Gastroesophageal sphincter (tissue), 4 donors: ENCODE results near the gene ZNF500. TPM values are rescaled to one million over a fixed set of nuclear protein-coding genes. Genes with fewer than 3 reads are reported as not detected.

Experiments
- ATAC-seq: fragments of 150-250 bp; one replicate; pipeline ENCODE4 v1.9.1; 2016; ENCODE audit warnings: mild to moderate bottlenecking, moderate library complexity
- H3K27ac ChIP-seq, 4 donors: fragments of 200-600 bp; sonication (generic) in 3 of 4; 1 replicate in 3 of 4; 2 replicates in 1 of 4; pipeline ENCODE4 v1.5.1; 2016 to 2019
- H3K27me3 ChIP-seq: fragments of 200-600 bp; sonication (generic); one replicate; pipeline ENCODE4 v1.5.1; 2019
- H3K36me3 ChIP-seq, 2 donors: fragments of 200-600 bp; sonication (generic); one replicate each; pipeline ENCODE4 v1.5.1; 2019; ENCODE audit warnings: control low read depth in 1 of 2
- H3K4me1 ChIP-seq, 3 donors: fragments of 200-600 bp; sonication (generic); 1 replicate in 2 of 3; 2 replicates in 1 of 3; pipeline ENCODE4 v1.5.1; 2016 to 2019; ENCODE audit warnings: control low read depth in 2 of 3
- H3K4me3 ChIP-seq, 2 donors: fragments of 200-600 bp; sonication (generic); one replicate each; pipeline ENCODE4 v1.5.1; 2019; ENCODE audit warnings: mild to moderate bottlenecking in 1 of 2, moderate library complexity in 1 of 2
- H3K9me3 ChIP-seq, 3 donors: fragments of 200-600 bp; sonication (generic); one replicate each; pipeline ENCODE4 v1.5.1; 2017 to 2019; ENCODE audit warnings: control low read depth in 2 of 3
- EP300 ChIP-seq: sonication (generic); formaldehyde crosslinking; IDR thresholded peaks from one replicate; pipeline ENCODE4 v1.6.1; 2017; ENCODE audit warnings: antibody characterized with exemption, mild to moderate bottlenecking
- POLR2A ChIP-seq, 2 donors: fragments of 450-650 bp; IDR thresholded peaks; one replicate each; pipeline ENCODE4 v1.6.1; 2017; ENCODE audit warnings: antibody characterized with exemption in 2 of 2, mild to moderate bottlenecking in 2 of 2, moderate library complexity in 1 of 2
- POLR2AphosphoS5 ChIP-seq: sonication (generic); formaldehyde crosslinking; IDR thresholded peaks from one replicate; pipeline ENCODE4 v1.6.1; 2017; ENCODE audit warnings: antibody characterized with exemption
- WGBS, 2 donors: methylation state at CpG; one replicate each; pipeline ENCODE4 v1.1.5; 2018; ENCODE audit warnings: low coverage in 1 of 2; 5-methylcytosine and 5-hydroxymethylcytosine counted together
- total RNA-seq, 4 donors: library from RNA; depleted of rRNA; stranded (reverse); fragments of >200 nt; gene quantifications; one replicate each; pipeline ENCODE4 v1.1.0, GENCODE V29; 2016
- TF ChIP-seq, protein P1 (sequence below), 4 experiments: fragments of 200-600 bp in 2 of 4; fragments of 450-650 bp in 2 of 4; sonication (generic) in 1 of 4; IDR thresholded peaks; one replicate each; pipeline ENCODE4 v1.5.1; 2017 to 2019; ENCODE audit warnings: antibody characterized with exemption in 4 of 4, mild to moderate bottlenecking in 2 of 4, moderate library complexity in 2 of 4

Gene ZNF500
- total RNA-seq, 4 donors from 2014 or later: 12.6 to 15.8 (median 13.8) TPM

DNA sequence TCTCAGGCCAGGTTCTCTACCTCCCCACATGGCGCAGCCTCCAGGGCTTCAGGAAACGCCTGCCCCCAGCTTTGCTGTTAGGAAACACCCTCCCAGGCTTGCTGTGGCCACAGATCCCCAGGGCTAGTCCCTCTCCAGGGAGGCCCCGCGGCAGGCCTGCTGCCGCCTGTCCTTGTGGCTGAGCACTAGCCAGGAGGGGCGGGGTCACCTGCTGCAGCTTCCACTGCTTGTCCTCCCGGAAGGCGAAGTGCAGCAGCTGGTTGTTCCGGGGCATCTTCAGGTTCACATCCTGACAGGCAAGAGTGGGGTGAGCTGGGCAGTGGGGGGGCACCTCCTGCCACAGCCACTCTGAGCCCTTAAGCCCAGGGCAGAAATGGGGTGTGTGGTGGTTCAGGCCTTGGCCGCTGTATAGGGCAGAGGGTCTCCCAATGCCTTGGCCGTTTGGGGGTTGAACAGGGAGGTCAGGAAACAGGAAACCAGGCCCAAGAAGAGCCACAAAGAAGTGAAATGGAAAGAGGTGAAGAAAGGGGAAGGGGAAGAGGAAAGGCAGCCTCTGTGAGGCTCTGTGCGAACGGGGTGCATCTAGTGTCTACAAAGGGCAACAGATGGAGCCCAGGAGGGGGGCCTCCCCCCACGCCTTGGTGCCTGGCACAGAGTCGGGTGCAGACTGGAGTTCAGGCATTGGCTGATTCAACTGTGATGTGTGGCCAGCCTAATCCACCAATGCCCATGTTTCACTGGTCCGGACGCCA lies 33.5 kb upstream of the ZNF500 start:
- Histone ChIP-seq H3K9me3 (no peaks in the 10 kb centered on the region), H3K4me3 (no peak overlapping the region), H3K36me3 (peaks cover 0 to 63% of the 10 kb centered on the region in 2 donors), H3K27ac (peak overlapping the region in 1 of 4 donors; percentile 23), H3K27me3 (no peaks in the 10 kb centered on the region), H3K4me1 (peaks cover 0 to 47% (median 15%) of the 10 kb centered on the region in 3 donors)
- 57 to 69% methylated on average over 3 to 6 of the region's 17 CpGs for WGBS, 2 donors
- no peak for ATAC-seq
- TF ChIP-seq, protein P1, sequence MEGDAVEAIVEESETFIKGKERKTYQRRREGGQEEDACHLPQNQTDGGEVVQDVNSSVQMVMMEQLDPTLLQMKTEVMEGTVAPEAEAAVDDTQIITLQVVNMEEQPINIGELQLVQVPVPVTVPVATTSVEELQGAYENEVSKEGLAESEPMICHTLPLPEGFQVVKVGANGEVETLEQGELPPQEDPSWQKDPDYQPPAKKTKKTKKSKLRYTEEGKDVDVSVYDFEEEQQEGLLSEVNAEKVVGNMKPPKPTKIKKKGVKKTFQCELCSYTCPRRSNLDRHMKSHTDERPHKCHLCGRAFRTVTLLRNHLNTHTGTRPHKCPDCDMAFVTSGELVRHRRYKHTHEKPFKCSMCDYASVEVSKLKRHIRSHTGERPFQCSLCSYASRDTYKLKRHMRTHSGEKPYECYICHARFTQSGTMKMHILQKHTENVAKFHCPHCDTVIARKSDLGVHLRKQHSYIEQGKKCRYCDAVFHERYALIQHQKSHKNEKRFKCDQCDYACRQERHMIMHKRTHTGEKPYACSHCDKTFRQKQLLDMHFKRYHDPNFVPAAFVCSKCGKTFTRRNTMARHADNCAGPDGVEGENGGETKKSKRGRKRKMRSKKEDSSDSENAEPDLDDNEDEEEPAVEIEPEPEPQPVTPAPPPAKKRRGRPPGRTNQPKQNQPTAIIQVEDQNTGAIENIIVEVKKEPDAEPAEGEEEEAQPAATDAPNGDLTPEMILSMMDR (IDR thresholded peaks at IDR 0.05): no peak
- TF ChIP-seq POLR2AphosphoS5: no peak
- no peak for TF ChIP-seq EP300

DNA sequence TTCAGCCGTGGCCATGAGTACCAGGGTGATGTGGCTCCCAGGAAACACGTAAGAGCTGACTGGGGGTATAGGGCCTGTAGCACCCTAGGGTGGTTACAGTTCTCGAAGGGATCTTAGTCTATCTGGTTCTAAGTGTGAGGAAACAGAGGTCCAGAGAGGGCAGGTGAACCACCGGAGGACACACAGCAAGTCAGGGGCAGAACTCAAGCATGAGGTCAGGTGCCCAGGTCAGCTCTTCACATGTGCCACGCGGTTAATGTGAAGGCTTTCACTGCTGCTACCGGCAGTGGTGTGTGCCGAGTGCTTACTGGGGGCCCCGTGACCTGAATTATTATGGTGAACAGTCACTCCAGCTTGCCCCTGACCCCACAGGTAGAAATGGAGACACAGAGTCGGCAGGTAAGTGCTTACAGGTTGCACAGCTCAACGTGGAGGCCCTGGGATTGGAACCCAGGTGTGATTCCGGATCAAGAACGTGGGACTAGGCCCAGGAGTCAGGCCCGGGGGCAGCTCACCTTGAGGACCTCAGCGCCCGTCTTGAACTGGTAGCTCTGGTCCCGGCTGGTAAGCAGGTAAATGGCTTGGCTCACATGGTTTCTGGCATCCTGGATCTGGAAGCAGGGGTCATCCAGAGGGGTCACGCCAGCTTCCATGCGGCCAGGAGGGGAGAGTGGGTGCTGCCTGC lies 32.4 kb upstream of the ZNF500 start:
- Histone ChIP-seq H3K4me3 (no peak overlapping the region), H3K27ac (no peak overlapping the region), H3K4me1 (peaks cover 0 to 37% (median 15%) of the 10 kb centered on the region in 3 donors), H3K9me3 (no peaks in the 10 kb centered on the region), H3K36me3 (peaks cover 0 to 53% of the 10 kb centered on the region in 2 donors), H3K27me3 (no peaks in the 10 kb centered on the region)
- ATAC-seq: no peak
- TF ChIP-seq EP300 (no peak), POLR2AphosphoS5 (no peak), POLR2A (IDR thresholded peaks at IDR 0.05) (no peak)
- TF ChIP-seq, protein P1 (IDR thresholded peaks at IDR 0.05): no peak
- WGBS, 2 donors: 97 to 100% methylated on average over 2 to 5 of the region's 19 CpGs

DNA sequence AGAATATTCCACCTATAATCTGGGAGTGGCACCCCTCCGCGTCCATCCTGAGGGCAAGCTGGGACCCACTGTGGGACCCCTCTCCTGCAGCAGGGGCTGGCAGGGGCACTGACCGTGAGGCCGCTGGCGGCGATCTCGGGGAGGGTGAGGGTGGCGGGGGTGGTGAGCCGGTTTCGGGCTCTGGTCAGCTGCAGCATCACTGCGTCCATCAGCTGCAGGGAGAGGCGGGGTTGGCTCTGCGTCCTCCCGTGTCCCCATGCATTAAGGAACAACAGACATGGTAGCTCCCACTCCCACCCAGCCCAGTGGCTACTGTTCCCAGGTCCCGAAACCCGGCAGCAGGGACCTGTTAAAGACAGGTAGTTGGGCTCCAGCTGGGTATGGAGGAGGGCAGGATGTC lies 31.5 kb upstream of the ZNF500 start:
- Histone ChIP-seq H3K36me3 (peaks cover 0 to 49% of the 10 kb centered on the region in 2 donors), H3K27me3 (no peaks in the 10 kb centered on the region), H3K27ac (no peak overlapping the region), H3K4me1 (peaks cover 0 to 28% (median 12%) of the 10 kb centered on the region in 3 donors), H3K9me3 (no peaks in the 10 kb centered on the region), H3K4me3 (no peak overlapping the region)
- no peak for ATAC-seq
- no peak for TF ChIP-seq POLR2AphosphoS5
- no peak for TF ChIP-seq POLR2A (IDR thresholded peaks at IDR 0.05)
- TF ChIP-seq, protein P1 (IDR thresholded peaks at IDR 0.05): no peak
- no peak for TF ChIP-seq EP300
- 92% methylated on average over 7 of the region's 16 CpGs; no CpG with 5 or more reads in 1 of the 2 donors for WGBS, 2 donors

DNA sequence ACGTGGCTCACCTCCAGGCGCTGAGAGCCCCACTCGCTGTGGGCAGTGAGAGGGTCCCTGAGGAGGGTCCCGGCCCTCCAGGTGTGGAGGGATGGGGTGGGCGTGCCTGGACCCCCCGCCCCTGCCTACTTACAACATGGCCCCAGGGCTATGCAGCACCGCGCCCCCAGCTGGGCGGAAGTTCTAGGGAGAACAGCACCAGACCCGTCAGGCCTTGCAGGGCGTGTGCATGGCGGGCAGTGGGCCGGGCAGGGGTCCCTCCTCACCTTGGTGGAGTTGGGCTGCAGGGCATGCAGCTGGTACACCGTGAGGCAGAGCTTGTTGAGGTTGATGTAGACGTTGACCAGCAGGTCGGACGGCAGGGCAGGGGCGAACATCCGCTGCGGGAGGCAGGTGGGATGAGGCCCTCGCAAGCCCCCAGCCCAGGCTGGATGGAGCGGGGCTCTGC lies 30.9 kb upstream of the ZNF500 start:
- TF ChIP-seq, protein P1 (IDR thresholded peaks at IDR 0.05): no peak
- TF ChIP-seq EP300: no peak
- no peak for TF ChIP-seq POLR2A (IDR thresholded peaks at IDR 0.05)
- Histone ChIP-seq H3K9me3 (no peaks in the 10 kb centered on the region), H3K4me1 (peaks cover 0 to 22% (median 10%) of the 10 kb centered on the region in 3 donors), H3K27me3 (no peaks in the 10 kb centered on the region), H3K4me3 (no peak overlapping the region), H3K36me3 (peaks cover 0 to 49% of the 10 kb centered on the region in 2 donors), H3K27ac (no peak overlapping the region)
- ATAC-seq: no peak
- no CpG with 5 or more reads among the region's 22 CpGs for WGBS, 2 donors
